Cardiac muscle cell (in vitro differentiated cells and primary cell): Measurements from ENCODE around the gene PFKFB4. TPM values are rescaled to one million over a fixed set of nuclear protein-coding genes. Genes with fewer than 3 reads are reported as not detected.

Experiments used
- DNase-seq, 2 donors: peaks; one replicate each; pipeline versions ENCODE4 v3.0.0 to v3.0.0-alpha.2; 2010 to 2017; ENCODE audit warnings: low read depth in 1 of 2, low spot score in 1 of 2
- H3K27ac ChIP-seq: fragments of 200-600 bp; sonication (generic); 2 replicates; pipeline ENCODE4 v1.5.1; 2016
- H3K27me3 ChIP-seq: fragments of 200-600 bp; sonication (generic); 2 replicates; pipeline ENCODE4 v1.6.0; 2016; ENCODE audit warnings: control low read depth
- H3K36me3 ChIP-seq: fragments of 200-600 bp; sonication (generic); 2 replicates; pipeline ENCODE4 v1.5.1; 2016; ENCODE audit warnings: control low read depth
- H3K4me1 ChIP-seq: fragments of 200-600 bp; sonication (generic); 2 replicates; pipeline ENCODE4 v1.8.1; 2017; ENCODE audit warnings: low read depth, mild to moderate bottlenecking, mixed run types
- H3K4me3 ChIP-seq: fragments of 200-600 bp; sonication (generic); 2 replicates; pipeline ENCODE4 v1.5.1; 2016; ENCODE audit warnings: mild to moderate bottlenecking
- H3K9me3 ChIP-seq: fragments of 200-600 bp; sonication (generic); 2 replicates; pipeline ENCODE4 v1.5.1; 2017; ENCODE audit warnings: low read depth, mild to moderate bottlenecking, control low read depth
- CTCF ChIP-seq: IDR thresholded peaks from 2 replicates; pipeline ENCODE4 v1.5.1; 2012; ENCODE audit warnings: low read depth, mild to moderate bottlenecking, low read length
- polyA plus RNA-seq: library from polyadenylated mRNA; unstranded; fragments of >200 nt; fragmentation: Nextera tagmentation; extraction: Ambion mirVana; gene quantifications from 2 replicates; pipeline ENCODE4 v1.2.1, GENCODE V29; 2016
- total RNA-seq: library from RNA; depleted of rRNA; stranded (reverse); fragments of >200 nt; gene quantifications from 2 replicates; pipeline ENCODE4 v1.2.3, GENCODE V29; 2016

PFKFB4 gene
- total and polyA plus RNA-seq, 2 experiments from 2014 or later: 64.9 to 74.7 TPM

- DNase-seq: no peak
- Histone ChIP-seq H3K4me3 (no peak overlapping the region), H3K4me1 (no peaks in the 10 kb centered on the region), H3K9me3 (no peaks in the 10 kb centered on the region), H3K36me3 (peaks cover 68% of the 10 kb centered on the region), H3K27ac (peak overlapping the region; percentile 28), H3K27me3 (no peaks in the 10 kb centered on the region)
- no peak for TF ChIP-seq CTCF
Observed at GRCh38 chr3:48524970-48525369, 31.6 kb downstream of the PFKFB4 start.

DNA sequence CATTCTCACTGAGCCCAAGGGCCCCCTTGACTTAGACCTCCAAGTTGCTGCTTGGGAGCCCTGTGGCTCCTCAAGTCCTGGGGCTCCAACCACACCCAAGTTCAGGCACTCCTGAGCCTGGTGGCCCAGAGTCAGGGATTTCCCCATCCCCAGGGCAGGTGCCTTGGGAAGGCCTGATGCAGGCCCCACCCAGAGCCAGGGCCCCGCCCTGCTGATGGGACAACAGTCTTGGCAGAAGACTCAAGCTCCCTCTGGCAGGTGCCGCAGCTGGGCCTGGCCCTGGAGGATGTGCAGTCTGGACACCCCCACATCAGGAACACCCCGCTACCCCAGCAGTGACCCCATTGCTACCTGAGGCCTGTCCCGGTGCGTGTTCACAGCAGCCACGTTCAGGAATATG lies 35.0 kb downstream of the PFKFB4 start:
- no peak overlapping the region for H3K4me3 ChIP-seq
- H3K9me3 ChIP-seq: no peaks in the 10 kb centered on the region
- no peak for DNase-seq
- TF ChIP-seq CTCF: no peak
- H3K27ac ChIP-seq: no peak overlapping the region
- peaks cover 55% of the 10 kb centered on the region for H3K36me3 ChIP-seq
- no peaks in the 10 kb centered on the region for H3K4me1 ChIP-seq
- no peaks in the 10 kb centered on the region for H3K27me3 ChIP-seq

DNA sequence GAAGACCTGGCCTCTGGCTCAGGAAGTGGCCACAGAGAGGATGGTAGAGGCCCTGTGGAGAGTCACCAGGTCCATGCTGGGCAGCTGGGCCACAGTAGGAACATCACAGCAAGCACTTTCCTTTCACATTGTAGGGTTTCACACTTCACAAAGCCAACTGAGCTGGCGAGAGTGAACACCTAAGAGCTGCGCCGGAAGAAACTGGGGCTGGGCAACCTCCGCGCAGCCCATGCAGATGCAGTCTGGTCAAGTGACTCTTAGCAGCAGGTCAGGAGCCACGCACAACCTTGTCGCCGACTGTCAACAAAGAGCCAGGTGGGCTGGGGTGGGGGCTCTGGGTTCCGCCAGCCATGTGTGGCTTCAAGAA lies 37.3 kb downstream of the PFKFB4 start:
- Histone ChIP-seq H3K4me1 (no peaks in the 10 kb centered on the region), H3K36me3 (peaks cover 45% of the 10 kb centered on the region), H3K27me3 (no peaks in the 10 kb centered on the region), H3K9me3 (no peaks in the 10 kb centered on the region), H3K27ac (no peak overlapping the region), H3K4me3 (no peak overlapping the region)
- no peak for DNase-seq
- no peak for TF ChIP-seq CTCF

DNA sequence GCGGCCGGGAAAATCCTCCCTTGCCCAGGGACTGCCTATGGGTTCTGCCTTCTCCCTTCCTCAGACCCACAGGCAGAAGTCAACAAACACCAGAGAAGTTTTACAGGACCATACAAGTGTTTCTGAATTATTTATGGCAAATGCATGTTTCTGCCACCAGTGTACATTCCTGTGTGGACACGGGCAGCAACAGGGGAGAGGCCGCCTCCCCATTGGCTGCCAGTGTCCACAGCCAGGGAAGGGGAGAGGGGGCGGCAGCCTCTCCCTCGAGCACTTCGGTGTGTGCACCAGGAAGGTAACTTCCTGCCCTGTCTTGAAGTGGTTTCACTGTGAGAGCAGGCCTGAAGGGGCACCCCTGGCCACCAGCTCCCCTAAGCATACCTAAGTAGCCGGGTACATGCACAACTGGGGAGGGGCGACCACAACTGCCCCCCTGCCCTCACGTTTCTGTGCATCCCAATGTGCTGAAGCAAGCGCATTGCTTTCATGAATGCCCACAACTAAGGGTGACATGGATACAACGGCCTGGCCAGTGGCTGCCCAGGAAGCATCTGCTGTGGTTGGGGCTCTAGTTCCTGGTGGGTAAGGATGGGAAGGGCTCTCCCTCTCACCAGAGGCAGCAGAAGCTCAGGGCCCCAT lies 37.8 kb downstream of the PFKFB4 start:
- H3K4me1 ChIP-seq: no peaks in the 10 kb centered on the region
- DNase-seq: no peak
- no peak overlapping the region for H3K4me3 ChIP-seq
- no peaks in the 10 kb centered on the region for H3K27me3 ChIP-seq
- no peak for TF ChIP-seq CTCF
- no peak overlapping the region for H3K27ac ChIP-seq
- H3K36me3 ChIP-seq: peaks cover 42% of the 10 kb centered on the region
- H3K9me3 ChIP-seq: no peaks in the 10 kb centered on the region

- TF ChIP-seq CTCF: no peak
- Histone ChIP-seq H3K27me3 (no peaks in the 10 kb centered on the region), H3K36me3 (peaks cover 35% of the 10 kb centered on the region), H3K27ac (peak overlapping the region; percentile 9), H3K4me3 (no peak overlapping the region), H3K4me1 (no peaks in the 10 kb centered on the region), H3K9me3 (no peaks in the 10 kb centered on the region)
- DNase-seq: no peak
Observed at GRCh38 chr3:48518069-48518468, 38.5 kb downstream of the PFKFB4 start.
